Body of pancreas (tissue), 4 donors: Measurements from ENCODE around the gene MRPS35. TPM values are rescaled to one million over a fixed set of nuclear protein-coding genes. Genes with fewer than 3 reads are reported as not detected.

Experiments used
- ATAC-seq: fragments of 150-250 bp; one replicate; pipeline ENCODE4 v1.9.1; 2016
- DNase-seq, 4 donors: peaks; one replicate each; pipeline ENCODE4 v3.0.0-alpha.2; 2019
- H3K27ac ChIP-seq, 4 donors: fragments of 200-600 bp; sonication (generic); 1 replicate in 3 of 4; 2 replicates in 1 of 4; pipeline versions ENCODE4 v1.5.1 to v1.6.1; 2016 to 2019; ENCODE audit warnings: mild to moderate bottlenecking in 1 of 4, mixed read lengths in 1 of 4, moderate library complexity in 1 of 4
- H3K27me3 ChIP-seq, 2 donors: fragments of 200-600 bp; sonication (generic); one replicate each; pipeline ENCODE4 v1.6.0; 2016; ENCODE audit warnings: mild to moderate bottlenecking in 1 of 2
- H3K36me3 ChIP-seq, 2 donors: fragments of 200-600 bp; sonication (generic); replicated peaks in 1 of 2; 2 replicates each; pipeline ENCODE4 v1.5.1; 2016; ENCODE audit warnings: low read depth in 2 of 2; ENCODE audit not compliant: insufficient read depth in 1 of 2
- H3K4me1 ChIP-seq: fragments of 200-600 bp; sonication (generic); one replicate; pipeline ENCODE4 v1.6.0; 2016
- H3K4me3 ChIP-seq, 2 donors: fragments of 200-600 bp; sonication (generic); 1 replicate in 1 of 2; 2 replicates in 1 of 2; pipeline ENCODE4 v1.5.1; 2016 to 2019
- H3K9me3 ChIP-seq, 3 donors: fragments of 200-600 bp; sonication (generic); 1 replicate in 2 of 3; 2 replicates in 1 of 3; pipeline ENCODE4 v1.5.1; 2016
- POLR2A ChIP-seq, 3 donors: fragments of 450-650 bp; IDR thresholded peaks; one replicate each; pipeline ENCODE4 v1.6.1; 2016; ENCODE audit warnings: antibody characterized with exemption in 3 of 3, mild to moderate bottlenecking in 2 of 3
- WGBS, 2 donors: methylation state at CpG; one replicate each; pipeline ENCODE4 v1.1.5; 2017; 5-methylcytosine and 5-hydroxymethylcytosine counted together
- intact Hi-C: fragments of 100-400 bp; cut with DNase I; formaldehyde crosslinking; loops from one replicate; pipeline ENCODE4 v1.15.1; 2023
- total RNA-seq, 2 donors: library from RNA; depleted of rRNA; stranded (reverse); fragments of >200 nt; gene quantifications; one replicate each; pipeline ENCODE4 v1.1.0, GENCODE V29; 2016
- TF ChIP-seq, protein P1 (sequence below), 7 experiments: fragments of 450-650 bp in 4 of 7; fragments of 200-600 bp in 3 of 7; sonication (generic) in 3 of 7; IDR thresholded peaks; one replicate each; pipeline ENCODE4 v1.5.1; 2016 to 2019; ENCODE audit warnings: antibody characterized with exemption in 7 of 7

MRPS35 gene
- total RNA-seq, 2 donors from 2014 or later = 14.3 to 16.5 TPM

DNA sequence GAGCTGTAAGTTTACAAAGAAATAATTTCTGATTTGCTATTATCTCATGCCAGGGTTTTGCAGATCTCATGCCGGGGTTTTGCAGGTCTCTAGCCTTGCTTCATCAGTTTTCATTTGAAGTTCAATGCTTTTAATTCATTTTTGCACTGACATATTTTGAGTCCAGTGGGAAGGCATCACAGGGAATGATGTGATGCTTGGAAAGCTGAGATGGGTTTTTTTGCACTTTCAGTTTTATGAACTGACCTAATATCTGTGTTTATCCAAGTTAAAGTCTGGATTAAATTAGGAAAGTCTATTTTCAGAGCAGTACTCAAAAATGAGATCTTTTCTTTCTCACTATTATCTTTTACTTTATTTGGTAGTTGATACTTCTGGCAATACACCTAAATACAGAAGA is 38.0 kb upstream of the MRPS35 start:
- Histone ChIP-seq H3K4me1 (no peaks in the 10 kb centered on the region), H3K4me3 (no peak overlapping the region), H3K27ac (no peak overlapping the region), H3K9me3 (peaks cover 0 to 5% (median 0%) of the 10 kb centered on the region in 3 donors), H3K36me3 (peaks cover 10 to 11% of the 10 kb centered on the region in 2 donors), H3K27me3 (no peaks in the 10 kb centered on the region)
- DNase-seq (no peak), ATAC-seq (no peak)
- 73 to 88% methylated on average over 1 of the region's 1 CpG for WGBS, 2 donors
- intact Hi-C loops = no loop called here
- TF ChIP-seq, protein P1, sequence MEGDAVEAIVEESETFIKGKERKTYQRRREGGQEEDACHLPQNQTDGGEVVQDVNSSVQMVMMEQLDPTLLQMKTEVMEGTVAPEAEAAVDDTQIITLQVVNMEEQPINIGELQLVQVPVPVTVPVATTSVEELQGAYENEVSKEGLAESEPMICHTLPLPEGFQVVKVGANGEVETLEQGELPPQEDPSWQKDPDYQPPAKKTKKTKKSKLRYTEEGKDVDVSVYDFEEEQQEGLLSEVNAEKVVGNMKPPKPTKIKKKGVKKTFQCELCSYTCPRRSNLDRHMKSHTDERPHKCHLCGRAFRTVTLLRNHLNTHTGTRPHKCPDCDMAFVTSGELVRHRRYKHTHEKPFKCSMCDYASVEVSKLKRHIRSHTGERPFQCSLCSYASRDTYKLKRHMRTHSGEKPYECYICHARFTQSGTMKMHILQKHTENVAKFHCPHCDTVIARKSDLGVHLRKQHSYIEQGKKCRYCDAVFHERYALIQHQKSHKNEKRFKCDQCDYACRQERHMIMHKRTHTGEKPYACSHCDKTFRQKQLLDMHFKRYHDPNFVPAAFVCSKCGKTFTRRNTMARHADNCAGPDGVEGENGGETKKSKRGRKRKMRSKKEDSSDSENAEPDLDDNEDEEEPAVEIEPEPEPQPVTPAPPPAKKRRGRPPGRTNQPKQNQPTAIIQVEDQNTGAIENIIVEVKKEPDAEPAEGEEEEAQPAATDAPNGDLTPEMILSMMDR (IDR thresholded peaks at IDR 0.05) = no peak
- no peak for TF ChIP-seq POLR2A (IDR thresholded peaks at IDR 0.05)

DNA sequence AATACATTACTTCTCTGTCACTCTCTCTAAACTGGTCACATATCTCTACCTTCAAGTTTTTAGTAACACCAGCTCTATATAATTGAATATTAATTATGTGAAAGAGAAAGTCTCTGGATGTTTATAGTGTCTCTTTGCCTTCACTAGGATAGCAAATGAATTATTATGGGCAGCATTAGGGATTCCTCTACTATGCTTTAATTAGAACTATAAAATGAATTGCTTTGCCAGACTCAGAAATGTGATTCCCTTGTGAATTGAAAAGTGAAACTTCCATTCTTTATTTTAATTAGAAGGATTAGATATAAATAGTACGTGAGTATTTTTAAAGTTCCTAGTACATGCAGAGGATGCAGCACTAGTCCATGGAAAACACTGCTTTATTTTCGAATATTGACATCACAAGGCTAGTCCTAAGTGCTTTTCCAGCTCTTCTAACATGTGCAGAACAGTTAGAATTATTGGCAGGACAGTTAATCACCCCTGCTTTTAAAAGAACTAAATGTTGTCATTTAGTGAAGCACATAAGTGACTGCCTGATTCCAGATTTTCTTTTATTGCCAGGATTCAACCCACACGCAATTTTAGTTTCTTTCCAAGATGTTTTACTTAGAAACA is 37.4 kb upstream of the MRPS35 start:
- Histone ChIP-seq H3K4me1 (no peaks in the 10 kb centered on the region), H3K27ac (no peak overlapping the region), H3K9me3 (peaks cover 0 to 5% (median 0%) of the 10 kb centered on the region in 3 donors), H3K27me3 (no peaks in the 10 kb centered on the region), H3K36me3 (peaks cover 8 to 10% of the 10 kb centered on the region in 2 donors), H3K4me3 (no peak overlapping the region)
- no peak for ATAC-seq
- WGBS, 2 donors = 61 to 69% methylated on average over 3 of the region's 3 CpGs
- intact Hi-C loops = no loop called here
- DNase-seq = no peak
- TF ChIP-seq, protein P1 (IDR thresholded peaks at IDR 0.05) = no peak
- no peak for TF ChIP-seq POLR2A (IDR thresholded peaks at IDR 0.05)

DNA sequence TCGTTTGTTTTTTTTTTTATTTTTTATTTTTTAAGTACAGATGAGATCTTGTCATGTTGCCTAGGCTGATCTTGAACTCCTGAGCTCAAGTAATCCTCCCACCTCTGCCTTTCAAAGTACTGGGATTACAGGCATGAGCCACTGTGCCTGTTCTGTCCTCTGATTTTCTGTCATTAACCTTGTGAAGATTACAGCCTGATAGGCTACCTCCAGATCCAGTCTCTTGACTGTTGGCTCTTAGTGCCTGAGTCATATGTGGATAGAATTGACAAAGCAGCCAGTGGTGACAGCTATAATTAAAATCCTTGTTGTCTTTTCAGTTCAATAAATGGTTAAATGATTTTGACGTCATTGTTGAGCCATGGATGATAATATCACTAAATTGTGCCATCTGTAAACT is 35.6 kb upstream of the MRPS35 start:
- H3K27ac ChIP-seq = no peak overlapping the region
- H3K4me3 ChIP-seq = no peak overlapping the region
- H3K36me3 ChIP-seq = peaks cover 11 to 14% of the 10 kb centered on the region in 2 donors
- DNase-seq = no peak
- 43 to 51% methylated on average over 2 of the region's 2 CpGs for WGBS, 2 donors
- H3K27me3 ChIP-seq = no peaks in the 10 kb centered on the region
- H3K9me3 ChIP-seq = peaks cover 0 to 5% (median 0%) of the 10 kb centered on the region in 3 donors
- no peaks in the 10 kb centered on the region for H3K4me1 ChIP-seq
- no peak for TF ChIP-seq POLR2A (IDR thresholded peaks at IDR 0.05)
- no peak for ATAC-seq
- intact Hi-C loops = no loop called here

DNA sequence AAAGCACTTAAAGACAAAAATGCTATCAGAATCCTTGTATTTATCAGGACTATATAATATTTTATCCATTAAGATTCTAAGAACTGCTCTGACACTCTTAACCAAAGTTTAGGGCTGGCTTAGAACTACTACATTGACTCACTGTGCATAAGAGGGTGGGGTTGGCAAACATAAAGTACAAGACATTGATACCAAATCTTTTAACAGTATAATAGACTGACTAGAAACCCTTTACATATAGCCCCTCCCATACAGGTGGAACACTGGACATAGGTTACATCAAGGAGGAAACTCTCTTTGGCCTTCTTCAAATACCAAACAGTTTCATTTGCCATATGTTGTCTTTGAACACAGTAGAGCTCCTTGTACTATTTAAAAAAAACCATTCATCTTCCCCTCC is 30.0 kb upstream of the MRPS35 start:
- TF ChIP-seq, protein P1 (IDR thresholded peaks at IDR 0.05) = no peak
- TF ChIP-seq POLR2A (IDR thresholded peaks at IDR 0.05) = no peak
- peaks cover 15 to 21% of the 10 kb centered on the region in 2 donors for H3K36me3 ChIP-seq
- intact Hi-C loops = no loop called here
- DNase-seq (no peak), ATAC-seq (no peak)
- no peaks in the 10 kb centered on the region for H3K9me3 ChIP-seq
- no peaks in the 10 kb centered on the region for H3K27me3 ChIP-seq
- no peak overlapping the region for H3K4me3 ChIP-seq
- H3K27ac ChIP-seq = no peak overlapping the region
- no peaks in the 10 kb centered on the region for H3K4me1 ChIP-seq

DNA sequence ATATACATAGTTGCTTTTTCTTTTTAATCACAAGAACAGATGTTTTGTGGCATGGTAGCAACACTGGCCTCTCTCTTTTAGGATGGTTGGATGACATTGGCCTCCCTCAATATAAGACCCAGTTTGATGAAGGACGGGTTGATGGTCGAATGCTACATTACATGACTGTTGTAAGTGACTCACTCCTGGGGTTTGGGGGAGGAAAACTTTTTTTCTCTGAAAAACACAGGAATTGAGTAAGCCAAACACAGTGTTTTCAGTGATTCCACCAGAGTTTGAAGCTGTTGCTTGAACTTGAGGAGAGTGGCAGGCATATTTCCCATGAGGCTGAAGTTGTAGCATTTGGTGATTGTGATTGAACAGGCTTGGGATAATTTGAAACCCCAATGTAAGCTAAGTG is 28.1 kb upstream of the MRPS35 start:
- H3K27ac ChIP-seq = no peak overlapping the region
- DNase-seq (no peak), ATAC-seq (no peak)
- H3K36me3 ChIP-seq = peaks cover 8 to 20% of the 10 kb centered on the region in 2 donors
- no peaks in the 10 kb centered on the region for H3K27me3 ChIP-seq
- TF ChIP-seq, protein P1 (IDR thresholded peaks at IDR 0.05) = no peak
- H3K9me3 ChIP-seq = no peaks in the 10 kb centered on the region
- intact Hi-C loops = no loop called here
- H3K4me3 ChIP-seq = no peak overlapping the region
- WGBS, 2 donors = 89 to 94% methylated on average over 2 of the region's 2 CpGs
- no peaks in the 10 kb centered on the region for H3K4me1 ChIP-seq
